ENCODE data around the gene EHD4.

EHD4 gene

DNA sequence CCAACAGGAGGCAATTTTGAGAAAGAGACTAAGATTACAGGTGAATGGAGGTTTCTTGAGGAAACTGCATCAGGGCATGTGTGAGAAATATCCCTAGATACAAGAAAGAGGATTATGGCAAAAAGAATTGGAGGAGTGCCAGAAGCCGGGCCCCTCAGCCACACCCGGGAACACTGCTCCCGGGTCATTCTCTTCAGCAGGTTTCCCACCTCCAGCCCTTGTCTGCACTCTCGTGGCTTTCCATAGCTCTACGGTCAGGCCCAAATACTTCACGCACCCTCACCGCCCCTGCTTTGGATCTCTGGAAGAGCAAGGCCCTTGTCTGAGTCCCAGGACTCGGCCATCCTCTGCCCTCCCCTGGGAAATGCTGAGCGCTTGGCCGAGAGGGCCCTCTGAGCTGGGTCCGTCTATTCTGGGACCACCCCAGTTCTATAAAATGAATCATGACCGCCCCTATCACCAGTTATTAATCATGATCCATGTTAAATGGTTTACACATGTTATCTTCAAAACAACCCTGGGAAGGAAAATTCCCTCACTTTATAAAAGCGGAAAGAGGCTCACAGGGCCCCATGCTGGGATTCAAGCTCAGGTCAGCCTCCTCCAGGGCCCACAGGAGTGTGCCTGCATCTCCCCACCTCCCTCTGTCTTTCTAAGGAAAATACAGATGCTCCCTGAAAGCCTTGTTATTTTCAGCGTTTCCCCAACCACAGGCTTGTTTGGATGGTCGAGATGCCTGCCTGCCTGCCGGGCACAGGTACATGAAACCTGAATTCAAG lies 39.7 kb downstream of the EHD4 start:
- H3K4me3 ChIP-seq (ENCODE audit: low read depth, low read length): no peak overlapping the region
- no peak for TF ChIP-seq CTCF (IDR thresholded peaks at IDR 0.05; ENCODE audit: insufficient read depth, low read length, missing control alignments)
- ChIA-PET CTCF (interaction anchor here (1.0 to 2.1 kb wide), 2 partner anchors 11 to 57 kb away, joined by 3 to 5 read pairs; no protein-coding TSS in a partner anchor), POLR2A (no interaction called here)
- DNase-seq (ENCODE audit: low read depth, low spot score): no peak

GRCh38 chr15:41932101-41932500 lies 40.3 kb downstream of the EHD4 start:
- POLR2A ChIA-PET: no interaction called here
- no peak overlapping the region for H3K4me3 ChIP-seq (ENCODE audit: low read depth, low read length)
- no peak for DNase-seq (ENCODE audit: low read depth, low spot score)
- CTCF ChIA-PET: no interaction called here
- no peak for TF ChIP-seq CTCF (IDR thresholded peaks at IDR 0.05; ENCODE audit: insufficient read depth, low read length, missing control alignments)

- no peak overlapping the region for H3K4me3 ChIP-seq (ENCODE audit: low read depth, low read length)
- DNase-seq (ENCODE audit: low read depth, low spot score): no peak
- TF ChIP-seq CTCF (IDR thresholded peaks at IDR 0.05; ENCODE audit: insufficient read depth, low read length, missing control alignments): no peak
- CTCF ChIA-PET: interaction anchor here (1.2 to 1.5 kb wide), 3 partner anchors 9 to 59 kb away, joined by 3 to 6 read pairs (median 3); no protein-coding TSS in a partner anchor
- POLR2A ChIA-PET: interaction anchor here (0.7 kb wide), 1 partner anchor 10 kb away, joined by 6 read pairs; no protein-coding TSS in a partner anchor
Measured at GRCh38 chr15:41930867-41931222, 41.5 kb downstream of the EHD4 start.

DNA sequence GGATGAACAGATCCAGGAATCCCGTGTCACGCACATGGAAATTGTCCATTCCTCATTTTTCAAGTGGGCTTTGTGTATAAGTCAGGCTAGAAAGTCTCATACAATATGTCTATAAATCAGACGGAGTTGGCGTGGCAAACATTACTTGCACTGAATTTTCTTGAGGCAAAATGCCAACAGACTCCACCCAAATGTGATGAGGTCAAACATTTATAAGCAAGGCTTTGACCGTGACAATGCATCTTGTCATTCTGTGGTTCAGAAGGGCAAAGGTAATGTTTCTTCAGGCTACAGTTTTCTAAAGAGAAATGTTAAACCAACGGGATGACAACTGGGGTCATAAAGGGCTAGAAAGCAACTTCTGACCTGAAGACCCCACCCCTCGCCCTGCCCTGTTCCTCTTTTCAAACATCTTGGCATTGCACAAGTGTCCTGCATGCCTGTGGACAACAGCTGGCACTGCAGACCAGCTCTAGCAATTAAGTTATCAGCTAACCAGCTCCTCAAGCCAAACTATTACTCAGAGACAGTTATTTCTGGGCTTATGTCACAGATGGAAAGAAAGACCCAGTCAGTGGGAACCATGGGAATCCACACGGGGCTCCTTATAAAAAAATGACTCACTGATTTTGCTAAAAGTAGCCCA lies 42.0 kb downstream of the EHD4 start:
- ChIA-PET POLR2A (interaction anchor here (0.7 kb wide), 1 partner anchor 10 kb away, joined by 6 read pairs; no protein-coding TSS in a partner anchor), CTCF (interaction anchor here (1.2 to 1.5 kb wide), 2 partner anchors 21 to 59 kb away, joined by 3 to 6 read pairs; no protein-coding TSS in a partner anchor)
- TF ChIP-seq CTCF (IDR thresholded peaks at IDR 0.05; ENCODE audit: insufficient read depth, low read length, missing control alignments): peak; percentile 32
- no peak overlapping the region for H3K4me3 ChIP-seq (ENCODE audit: low read depth, low read length)
- DNase-seq (ENCODE audit: low read depth, low spot score): peak; percentile 78

- ChIA-PET POLR2A (no interaction called here), CTCF (interaction anchor here (1.1 to 1.9 kb wide), 2 partner anchors 8 to 24 kb away, joined by 3 to 5 read pairs; no protein-coding TSS in a partner anchor)
- no peak for DNase-seq (ENCODE audit: low read depth, low spot score)
- no peak for TF ChIP-seq CTCF (IDR thresholded peaks at IDR 0.05; ENCODE audit: insufficient read depth, low read length, missing control alignments)
- H3K4me3 ChIP-seq (ENCODE audit: low read depth, low read length): no peak overlapping the region
Measured at GRCh38 chr15:41928637-41929620, 43.4 kb downstream of the EHD4 start.
